Measurements from ENCODE around the gene PRKCA. TPM values are rescaled to one million over a fixed set of nuclear protein-coding genes. Genes with fewer than 3 reads are reported as not detected.

The PRKCA gene
- total and polyA plus RNA-seq, 2 donors = 15.6 to 24.4 TPM

DNA sequence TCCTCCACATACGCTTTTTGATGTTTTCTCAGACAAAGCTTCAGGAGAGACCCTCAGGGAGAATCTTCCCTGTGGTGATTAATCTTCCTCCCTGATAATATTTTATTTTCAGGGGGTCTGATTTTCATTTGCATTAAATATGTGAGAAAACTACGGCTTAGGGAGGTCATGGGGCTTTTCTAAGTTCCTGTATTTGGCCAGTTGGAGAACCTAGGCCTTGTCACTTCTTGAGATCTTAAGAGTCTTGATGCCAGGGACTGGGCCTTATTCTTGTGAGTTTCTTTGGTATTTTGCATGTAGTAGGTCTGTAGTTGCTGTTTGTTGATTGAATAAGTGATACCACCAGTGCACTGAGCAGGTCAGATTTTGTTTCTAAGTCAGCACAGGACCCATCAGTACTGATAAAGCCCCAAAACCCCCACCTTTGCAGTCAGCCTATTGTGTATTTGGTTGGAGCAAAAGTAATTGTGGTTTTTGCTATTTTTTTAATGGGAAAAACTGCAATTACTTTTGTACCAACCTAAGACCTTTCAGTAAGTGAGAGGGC is 130.1 kb downstream of the PRKCA start:
- Histone ChIP-seq H3K36me3 (ENCODE audit: insufficient read depth) (no peaks in the 10 kb centered on the region), H3K4me1 (ENCODE audit: insufficient read depth) (peaks cover 1% of the 10 kb centered on the region), H3K27ac (ENCODE audit: low read depth) (peak overlapping the region; percentile 60), H3K4me3 (ENCODE audit: low read depth, low read length) (no peak overlapping the region)
- DNase-seq (ENCODE audit: extremely low spot score) = no peak
- WGBS = 40% methylated on average over 2 of the region's 2 CpGs

GRCh38 chr17:66432996-66433551 is 130.7 kb downstream of the PRKCA start:
- DNase-seq (ENCODE audit: extremely low spot score) = no peak
- WGBS = 36% methylated on average over 5 of the region's 5 CpGs
- H3K4me1 ChIP-seq (ENCODE audit: insufficient read depth) = peaks cover 1% of the 10 kb centered on the region

GRCh38 chr17:66435182-66435581 is 132.8 kb downstream of the PRKCA start:
- Histone ChIP-seq H3K36me3 (ENCODE audit: insufficient read depth) (no peaks in the 10 kb centered on the region), H3K4me3 (ENCODE audit: low read depth, low read length) (no peak overlapping the region), H3K4me1 (ENCODE audit: insufficient read depth) (peaks cover 1% of the 10 kb centered on the region), H3K27ac (ENCODE audit: low read depth) (no peak overlapping the region)
- 96% methylated on average over 10 of the region's 10 CpGs for WGBS
- DNase-seq (ENCODE audit: extremely low spot score) = no peak

More at GRCh38 chr17:66432996-66433551, 130.7 kb downstream of the PRKCA start:
- H3K36me3 ChIP-seq (ENCODE audit: insufficient read depth) = no peaks in the 10 kb centered on the region
- H3K27ac ChIP-seq (ENCODE audit: low read depth) = no peak overlapping the region
- H3K4me3 ChIP-seq (ENCODE audit: low read depth, low read length) = no peak overlapping the region

DNA sequence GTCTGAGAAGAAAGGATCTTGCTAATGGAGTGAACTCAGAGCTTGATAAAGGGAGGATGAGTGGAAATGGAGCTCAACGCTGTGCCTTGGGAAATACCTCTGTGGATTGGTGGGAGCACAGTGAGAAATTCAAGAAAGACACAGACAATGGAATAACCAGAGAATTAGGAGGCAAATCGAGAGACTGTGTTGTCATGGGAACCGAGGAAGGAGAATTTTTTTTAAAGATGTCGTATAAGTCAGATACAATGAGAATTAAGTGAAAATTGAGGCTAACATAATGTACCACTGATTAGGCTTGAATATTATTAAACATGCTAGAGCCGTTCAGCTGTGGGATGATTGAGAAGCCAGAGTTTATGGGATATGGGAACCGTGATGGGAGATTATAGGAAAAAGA is 134.2 kb downstream of the PRKCA start:
- H3K4me1 ChIP-seq (ENCODE audit: insufficient read depth) = peaks cover 1% of the 10 kb centered on the region
- H3K4me3 ChIP-seq (ENCODE audit: low read depth, low read length) = no peak overlapping the region
- H3K27ac ChIP-seq (ENCODE audit: low read depth) = no peak overlapping the region
- no peak for DNase-seq (ENCODE audit: extremely low spot score)
- WGBS = 78% methylated on average over 6 of the region's 6 CpGs
- H3K36me3 ChIP-seq (ENCODE audit: insufficient read depth) = no peaks in the 10 kb centered on the region

- H3K27ac ChIP-seq (ENCODE audit: low read depth) = no peak overlapping the region
- WGBS = 50% methylated on average over 5 of the region's 5 CpGs
- H3K36me3 ChIP-seq (ENCODE audit: insufficient read depth) = no peaks in the 10 kb centered on the region
- H3K4me3 ChIP-seq (ENCODE audit: low read depth, low read length) = no peak overlapping the region
- DNase-seq (ENCODE audit: extremely low spot score) = no peak
- H3K4me1 ChIP-seq (ENCODE audit: insufficient read depth) = peaks cover 1% of the 10 kb centered on the region
Observed at GRCh38 chr17:66437476-66438026, 135.1 kb downstream of the PRKCA start.

DNA sequence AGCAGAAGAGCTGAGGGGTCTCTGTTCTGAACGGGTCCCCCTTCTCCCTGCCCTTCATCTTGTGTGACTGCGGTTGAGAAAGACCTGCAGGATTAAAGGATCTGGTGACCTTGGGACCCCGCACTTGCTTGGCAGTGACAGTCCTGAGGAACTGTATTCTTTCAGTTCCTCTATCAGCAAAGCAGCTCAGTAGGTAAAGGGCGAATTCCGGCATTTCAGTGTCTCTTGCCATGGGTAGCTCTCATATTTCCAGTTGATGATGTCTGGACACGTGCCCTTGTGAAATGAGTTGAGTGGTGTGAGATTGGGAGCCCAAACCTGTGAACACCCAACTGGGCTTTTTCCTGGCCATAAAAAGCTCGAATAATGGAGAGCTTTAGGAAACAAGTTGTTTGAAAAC is 135.7 kb downstream of the PRKCA start:
- Histone ChIP-seq H3K27ac (ENCODE audit: low read depth) (no peak overlapping the region), H3K36me3 (ENCODE audit: insufficient read depth) (no peaks in the 10 kb centered on the region), H3K4me3 (ENCODE audit: low read depth, low read length) (no peak overlapping the region), H3K4me1 (ENCODE audit: insufficient read depth) (peaks cover 1% of the 10 kb centered on the region)
- no peak for DNase-seq (ENCODE audit: extremely low spot score)
- WGBS = 90% methylated on average over 7 of the region's 7 CpGs

- Histone ChIP-seq H3K4me1 (ENCODE audit: insufficient read depth) (no peaks in the 10 kb centered on the region), H3K36me3 (ENCODE audit: insufficient read depth) (no peaks in the 10 kb centered on the region), H3K4me3 (ENCODE audit: low read depth, low read length) (no peak overlapping the region), H3K27ac (ENCODE audit: low read depth) (no peak overlapping the region)
- DNase-seq (ENCODE audit: extremely low spot score) = no peak
- WGBS = 69% methylated on average over 11 of the region's 11 CpGs
Observed at GRCh38 chr17:66441101-66441661, 138.8 kb downstream of the PRKCA start.

DNA sequence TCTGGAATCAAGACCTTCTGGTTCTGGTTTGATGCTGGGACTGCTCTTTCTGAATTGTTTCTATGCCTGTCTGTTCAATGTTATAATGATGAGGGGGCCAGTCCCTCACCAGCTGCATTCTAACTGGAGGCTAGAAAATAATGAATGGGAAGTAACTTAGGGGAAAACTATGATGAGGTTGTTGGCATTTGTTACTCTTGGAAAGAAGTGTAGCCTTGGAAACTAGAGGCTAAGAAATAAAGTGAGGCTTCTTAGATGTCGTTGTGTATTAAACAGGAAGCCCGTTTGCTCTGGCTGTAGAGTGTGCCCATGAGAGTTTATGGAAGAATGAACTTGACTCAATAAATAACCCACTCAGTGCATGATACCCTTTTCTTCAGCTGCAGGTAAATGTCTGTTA is 140.8 kb downstream of the PRKCA start:
- Histone ChIP-seq H3K4me1 (ENCODE audit: insufficient read depth) (no peaks in the 10 kb centered on the region), H3K27ac (ENCODE audit: low read depth) (no peak overlapping the region), H3K36me3 (ENCODE audit: insufficient read depth) (no peaks in the 10 kb centered on the region), H3K4me3 (ENCODE audit: low read depth, low read length) (no peak overlapping the region)
- DNase-seq (ENCODE audit: extremely low spot score) = no peak
- WGBS = 52% methylated on average over 2 of the region's 2 CpGs

GRCh38 chr17:66443606-66444005 is 141.2 kb downstream of the PRKCA start:
- H3K36me3 ChIP-seq (ENCODE audit: insufficient read depth) = no peaks in the 10 kb centered on the region
- no peak overlapping the region for H3K4me3 ChIP-seq (ENCODE audit: low read depth, low read length)
- 84% methylated on average over 9 of the region's 9 CpGs for WGBS
- no peaks in the 10 kb centered on the region for H3K4me1 ChIP-seq (ENCODE audit: insufficient read depth)
- no peak for DNase-seq (ENCODE audit: extremely low spot score)
- H3K27ac ChIP-seq (ENCODE audit: low read depth) = no peak overlapping the region

GRCh38 chr17:66444031-66444430 is 141.6 kb downstream of the PRKCA start:
- WGBS = 89% methylated on average over 4 of the region's 4 CpGs
- H3K36me3 ChIP-seq (ENCODE audit: insufficient read depth) = no peaks in the 10 kb centered on the region
- H3K4me3 ChIP-seq (ENCODE audit: low read depth, low read length) = no peak overlapping the region
- no peak overlapping the region for H3K27ac ChIP-seq (ENCODE audit: low read depth)
- no peaks in the 10 kb centered on the region for H3K4me1 ChIP-seq (ENCODE audit: insufficient read depth)
- no peak for DNase-seq (ENCODE audit: extremely low spot score)

GRCh38 chr17:66445229-66445628 is 142.8 kb downstream of the PRKCA start:
- DNase-seq (ENCODE audit: extremely low spot score) = no peak
- no peaks in the 10 kb centered on the region for H3K4me1 ChIP-seq (ENCODE audit: insufficient read depth)
- H3K4me3 ChIP-seq (ENCODE audit: low read depth, low read length) = no peak overlapping the region
- no peak overlapping the region for H3K27ac ChIP-seq (ENCODE audit: low read depth)
- WGBS = 83% methylated on average over 3 of the region's 3 CpGs
- H3K36me3 ChIP-seq (ENCODE audit: insufficient read depth) = no peaks in the 10 kb centered on the region

DNA sequence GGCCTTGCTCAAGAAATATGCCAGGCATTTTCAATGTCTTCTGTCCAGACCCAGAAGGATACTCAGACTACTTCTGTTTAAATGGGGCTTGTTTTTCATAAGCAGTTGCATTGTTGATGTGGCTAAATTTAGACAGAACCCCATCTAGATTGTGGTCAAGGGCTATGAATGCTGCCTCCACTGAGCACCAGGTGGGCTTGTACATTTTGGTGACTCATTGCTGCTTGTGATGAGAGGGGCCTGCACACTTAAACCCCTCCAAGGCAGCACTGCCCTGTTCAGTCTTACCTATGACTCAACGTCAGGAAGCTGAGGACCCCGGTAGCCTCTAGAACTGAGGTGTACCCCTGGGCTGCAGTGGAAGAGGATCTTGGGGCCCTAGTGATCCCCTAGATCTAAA is 144.0 kb downstream of the PRKCA start:
- no peak overlapping the region for H3K27ac ChIP-seq (ENCODE audit: low read depth)
- H3K36me3 ChIP-seq (ENCODE audit: insufficient read depth) = no peaks in the 10 kb centered on the region
- no peaks in the 10 kb centered on the region for H3K4me1 ChIP-seq (ENCODE audit: insufficient read depth)
- WGBS = 94% methylated on average over 2 of the region's 2 CpGs
- H3K4me3 ChIP-seq (ENCODE audit: low read depth, low read length) = no peak overlapping the region
- no peak for DNase-seq (ENCODE audit: extremely low spot score)

DNA sequence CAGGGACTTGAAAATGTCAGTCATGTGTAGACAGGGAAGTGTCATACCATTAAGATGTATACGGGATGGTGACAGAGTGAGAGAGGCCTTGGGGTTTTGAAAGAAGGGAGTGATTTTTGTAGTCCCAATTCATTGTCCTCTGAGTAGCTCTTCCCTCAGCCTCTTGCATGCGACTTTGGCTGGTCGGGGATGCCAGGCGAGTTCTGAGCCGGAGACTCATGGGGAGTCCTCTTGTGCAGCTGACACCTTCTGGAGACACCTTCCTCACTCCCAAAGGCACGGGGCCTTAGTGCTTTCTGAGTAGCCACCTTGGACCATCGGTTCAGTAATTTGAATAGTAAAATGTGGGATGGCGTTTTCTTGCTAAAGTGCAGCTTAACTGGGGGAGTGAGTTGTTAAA is 144.7 kb downstream of the PRKCA start:
- H3K4me1 ChIP-seq (ENCODE audit: insufficient read depth) = no peaks in the 10 kb centered on the region
- no peak for DNase-seq (ENCODE audit: extremely low spot score)
- no peak overlapping the region for H3K4me3 ChIP-seq (ENCODE audit: low read depth, low read length)
- H3K36me3 ChIP-seq (ENCODE audit: insufficient read depth) = no peaks in the 10 kb centered on the region
- no peak overlapping the region for H3K27ac ChIP-seq (ENCODE audit: low read depth)
- 95% methylated on average over 8 of the region's 8 CpGs for WGBS

- 88% methylated on average over 14 of the region's 14 CpGs for WGBS
- DNase-seq (ENCODE audit: extremely low spot score) = no peak
- H3K36me3 ChIP-seq (ENCODE audit: insufficient read depth) = no peaks in the 10 kb centered on the region
- no peak overlapping the region for H3K4me3 ChIP-seq (ENCODE audit: low read depth, low read length)
- H3K4me1 ChIP-seq (ENCODE audit: insufficient read depth) = no peaks in the 10 kb centered on the region
- no peak overlapping the region for H3K27ac ChIP-seq (ENCODE audit: low read depth)
Observed at GRCh38 chr17:66448026-66448639, 145.7 kb downstream of the PRKCA start.
